Right lobe of liver (tissue), 4 donors: ENCODE data around the gene ADAMTS6.

ENCODE experiments used
- CTCF ChIP-seq, 4 donors: fragments of 200-600 bp in 3 of 4; fragments of 450-650 bp in 1 of 4; IDR thresholded peaks; one replicate each; pipeline versions ENCODE4 v1.5.1 to v1.8.0; 2016 to 2022; ENCODE audit warnings: antibody characterized with exemption in 4 of 4, mild to moderate bottlenecking in 2 of 4
- POLR2A ChIP-seq: fragments of 450-650 bp; IDR thresholded peaks from one replicate; pipeline ENCODE4 v1.6.1; 2017; ENCODE audit warnings: antibody characterized with exemption, mild to moderate bottlenecking
- donor health status: DM: no; HTN: no; CAD: no.
- donor health status: DM: no; HTN: no; CAD: no.
- donor health status: DM: no; HTN: yes; CAD: no.

GRCh38 chr5:65434122-65434521 is 47.6 kb downstream of the ADAMTS6 start:
- no peak for TF ChIP-seq CTCF (IDR thresholded peaks at IDR 0.05)
- no peak for TF ChIP-seq POLR2A
